HG03469 (cell line): ENCODE results near the gene NFIA.

Experiments
- ATAC-seq: cut with Tn5 transposase; IDR thresholded peaks from one replicate; pipeline ENCODE4 v1.9.1; 2021; ENCODE audit warnings: mild to moderate bottlenecking, moderate library complexity, moderate number of reproducible peaks; ENCODE audit not compliant: unreplicated experiment

NFIA gene

DNA sequence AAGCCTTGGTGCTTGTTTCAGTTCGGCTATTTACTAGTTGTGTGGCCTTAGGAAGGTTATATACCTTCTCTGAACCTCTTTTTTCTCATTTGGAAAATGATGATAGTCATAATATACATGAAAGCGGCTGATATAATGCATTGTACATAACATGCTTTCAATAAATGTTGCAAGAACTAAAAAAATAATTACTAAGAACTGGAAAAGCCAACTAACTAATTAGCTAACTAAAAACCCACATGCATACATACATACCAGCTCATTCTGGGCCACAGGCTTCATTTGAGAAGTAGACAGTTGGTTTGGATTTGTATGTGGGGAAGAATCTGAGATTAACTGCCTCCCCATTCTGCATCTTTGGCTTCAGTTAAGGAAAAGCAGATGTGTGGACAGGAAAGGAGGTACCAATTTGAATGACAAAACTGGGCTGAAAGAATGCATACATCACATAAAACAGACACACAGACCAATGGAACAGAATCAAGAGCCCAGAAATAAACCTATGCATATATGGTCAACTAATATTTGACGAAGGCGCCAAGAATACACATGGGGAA lies 424.7 kb downstream of the NFIA start:
- no peak for ATAC-seq
